Subcutaneous adipose tissue (tissue), 4 donors: Measurements from ENCODE around the gene POU6F2. TPM values are rescaled to one million over a fixed set of nuclear protein-coding genes. Genes with fewer than 3 reads are reported as not detected.

Experiments
- total RNA-seq, 4 donors: library from RNA; depleted of rRNA; stranded (reverse); fragments of >200 nt; gene quantifications; one replicate each; pipeline ENCODE4 v1.1.0, GENCODE V29; 2016
- TF ChIP-seq, protein P1 (sequence below): fragments of 450-650 bp; IDR thresholded peaks from one replicate; pipeline ENCODE4 v1.5.1; 2016; ENCODE audit warnings: low read depth, mild to moderate bottlenecking, control low read depth, antibody characterized with exemption, moderate library complexity

POU6F2 gene
- total RNA-seq, 4 donors from 2014 or later: not detected

DNA sequence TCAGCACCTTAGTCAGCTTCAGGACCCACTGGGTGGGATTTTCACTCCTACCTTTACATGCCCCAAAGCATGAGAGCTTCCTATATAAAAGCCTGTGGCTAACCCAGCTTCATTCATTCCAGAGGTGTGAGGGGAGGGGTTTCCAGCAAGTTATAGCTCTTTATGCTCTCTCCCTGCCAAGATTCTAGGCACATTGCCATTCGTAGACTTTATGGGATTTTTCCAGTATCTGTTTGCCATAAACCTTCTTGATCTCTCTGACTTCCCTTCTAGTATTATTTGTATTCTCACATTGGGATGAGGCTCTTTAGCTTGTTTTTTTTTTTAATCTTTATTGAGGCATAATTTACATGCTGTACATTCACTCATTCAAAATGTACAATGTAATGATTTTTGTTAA is 67.5 kb downstream of the POU6F2 start:
- TF ChIP-seq, protein P1, sequence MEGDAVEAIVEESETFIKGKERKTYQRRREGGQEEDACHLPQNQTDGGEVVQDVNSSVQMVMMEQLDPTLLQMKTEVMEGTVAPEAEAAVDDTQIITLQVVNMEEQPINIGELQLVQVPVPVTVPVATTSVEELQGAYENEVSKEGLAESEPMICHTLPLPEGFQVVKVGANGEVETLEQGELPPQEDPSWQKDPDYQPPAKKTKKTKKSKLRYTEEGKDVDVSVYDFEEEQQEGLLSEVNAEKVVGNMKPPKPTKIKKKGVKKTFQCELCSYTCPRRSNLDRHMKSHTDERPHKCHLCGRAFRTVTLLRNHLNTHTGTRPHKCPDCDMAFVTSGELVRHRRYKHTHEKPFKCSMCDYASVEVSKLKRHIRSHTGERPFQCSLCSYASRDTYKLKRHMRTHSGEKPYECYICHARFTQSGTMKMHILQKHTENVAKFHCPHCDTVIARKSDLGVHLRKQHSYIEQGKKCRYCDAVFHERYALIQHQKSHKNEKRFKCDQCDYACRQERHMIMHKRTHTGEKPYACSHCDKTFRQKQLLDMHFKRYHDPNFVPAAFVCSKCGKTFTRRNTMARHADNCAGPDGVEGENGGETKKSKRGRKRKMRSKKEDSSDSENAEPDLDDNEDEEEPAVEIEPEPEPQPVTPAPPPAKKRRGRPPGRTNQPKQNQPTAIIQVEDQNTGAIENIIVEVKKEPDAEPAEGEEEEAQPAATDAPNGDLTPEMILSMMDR: no peak

DNA sequence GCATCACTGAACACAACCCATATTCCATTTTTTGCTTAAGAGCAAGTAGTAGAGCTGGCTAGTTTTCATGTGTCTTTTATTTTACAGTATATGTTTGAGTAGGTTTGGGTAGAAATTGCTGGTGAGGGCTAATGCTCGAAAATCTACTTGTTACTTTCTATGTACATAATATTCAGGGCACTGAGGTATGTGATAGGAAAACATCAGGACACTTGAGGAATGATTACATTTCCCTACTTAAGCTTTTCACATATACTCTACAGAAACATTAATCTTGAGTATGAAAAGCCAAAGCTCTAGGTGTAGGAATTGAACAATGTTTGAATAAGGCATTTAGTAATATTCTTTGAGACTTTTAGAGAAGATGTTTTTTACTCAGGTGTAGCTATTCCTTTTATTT is 73.6 kb downstream of the POU6F2 start:
- TF ChIP-seq, protein P1: no peak

DNA sequence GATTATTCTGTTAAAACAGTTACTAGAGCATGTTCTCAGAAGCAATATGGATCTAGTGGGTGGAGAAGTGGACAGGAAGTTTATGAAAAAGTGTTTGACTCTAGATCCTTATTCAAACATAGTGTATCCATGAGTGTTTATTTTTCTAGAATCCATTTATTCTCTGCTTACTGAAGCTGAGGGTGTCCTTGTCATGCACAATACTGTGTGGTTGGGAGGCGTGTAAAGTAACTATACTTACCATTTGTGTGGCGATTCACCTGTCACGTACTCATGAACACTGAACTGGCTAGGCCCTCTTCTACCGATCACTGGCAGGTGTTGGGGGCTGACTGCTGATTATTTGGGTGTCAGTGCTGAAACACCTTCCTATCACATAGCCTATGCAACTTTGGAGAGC is 74.0 kb downstream of the POU6F2 start:
- TF ChIP-seq, protein P1: no peak

DNA sequence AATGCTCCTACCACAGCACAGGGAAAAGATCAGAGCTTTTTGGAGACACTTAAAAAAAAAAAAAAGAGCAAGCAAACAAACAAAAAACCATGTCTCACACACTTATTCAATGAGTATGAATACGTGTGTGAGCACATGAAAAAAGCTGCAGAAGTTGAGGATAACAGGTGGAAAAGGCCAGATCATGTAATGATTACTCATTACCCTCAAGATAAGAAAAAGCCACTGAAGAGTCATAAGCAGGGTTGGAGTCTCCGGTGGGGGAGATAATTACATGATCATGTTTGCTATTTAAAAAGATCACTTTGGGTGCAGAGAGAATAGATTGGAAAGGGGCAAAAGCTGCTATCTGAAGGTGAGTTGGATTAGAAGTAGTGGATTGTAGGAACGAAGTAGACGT is 77.0 kb downstream of the POU6F2 start:
- TF ChIP-seq, protein P1: no peak

- TF ChIP-seq, protein P1: no peak
Observed at GRCh38 chr7:39056153-39056552, 78.4 kb downstream of the POU6F2 start.

- TF ChIP-seq, protein P1: no peak
Observed at GRCh38 chr7:39062811-39063210, 85.1 kb downstream of the POU6F2 start.

DNA sequence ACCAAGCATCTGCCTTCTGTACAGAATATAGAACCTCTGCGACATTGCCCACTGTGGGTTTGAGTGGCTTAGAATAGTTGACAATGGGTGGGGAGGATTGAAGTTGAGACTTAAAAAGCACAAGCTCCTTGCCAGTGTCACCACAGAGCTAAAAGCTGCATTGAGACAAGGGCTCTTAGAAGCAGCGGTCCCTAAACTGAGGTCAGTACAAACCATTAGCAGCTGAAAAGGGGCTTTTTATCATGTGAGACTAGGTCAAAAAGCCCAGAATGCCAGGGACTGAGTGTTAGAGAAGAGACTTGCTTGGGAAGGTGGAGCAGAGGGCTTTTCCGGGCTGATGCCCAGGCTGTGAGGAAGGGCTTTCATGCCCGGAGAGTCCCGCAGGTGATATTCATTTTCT is 91.3 kb downstream of the POU6F2 start:
- TF ChIP-seq, protein P1: no peak
